A673 (cell line): ENCODE measurements around the gene CMYA5. TPM values are rescaled to one million over a fixed set of nuclear protein-coding genes. Genes with fewer than 3 reads are reported as not detected.
A peak's percentile ranks its signal among the peaks of the same experiment; 100 is the strongest.
"Not testable (repeated sequence)": the region's sequence is repeated elsewhere in the genome, so short reads cannot be mapped to it uniquely, and the experiment has no call there.

Experiments
- BruUV-seq: library from RNA; stranded (reverse); fragments of 400-500 nt; replicated peaks from 2 replicates; lab custom pipeline; 2021; lab: Mats Ljungman, UMichigan
- CTCF ChIA-PET: fragments of 300-600 bp; sonication (Branson Sonifier 250); formaldehyde crosslinking; loops from one replicate; lab custom pipeline; 2022; ENCODE audit warnings: antibody characterized with exemption; lab: Charles Lee
- POLR2A ChIA-PET: fragments of 300-600 bp; sonication (Branson Sonifier 250); formaldehyde crosslinking; loops from one replicate; lab custom pipeline; 2022; ENCODE audit warnings: antibody characterized with exemption; ENCODE audit not compliant: low non-redundant PET; lab: Charles Lee
- DNase-seq: peaks from one replicate; pipeline ENCODE4 v3.0.0-alpha.2; 2015; ENCODE audit warnings: low spot score
- H3K27ac ChIP-seq: fragments of 200-600 bp; sonication (generic); 2 replicates; pipeline ENCODE4 v1.5.1; 2016; ENCODE audit warnings: mixed run types, low read depth, mild to moderate bottlenecking, mixed read lengths, antibody characterized with exemption, low read length; ENCODE audit not compliant: poor library complexity, severe bottlenecking
- H3K27me3 ChIP-seq: fragments of 200-600 bp; sonication (generic); replicated peaks from 2 replicates; pipeline ENCODE4 v1.6.1; 2017; ENCODE audit warnings: mixed run types, low read depth, mild to moderate bottlenecking, mixed read lengths, antibody characterized with exemption, low read length; ENCODE audit not compliant: insufficient read depth, poor library complexity
- H3K36me3 ChIP-seq: fragments of 200-600 bp; sonication (generic); 2 replicates; pipeline ENCODE4 v1.6.1; 2016; ENCODE audit warnings: mixed run types, mild to moderate bottlenecking, mixed read lengths, antibody characterized with exemption, low read length; ENCODE audit not compliant: insufficient read depth, poor library complexity, severe bottlenecking
- H3K4me1 ChIP-seq: fragments of 200-600 bp; sonication (generic); 2 replicates; pipeline ENCODE4 v1.6.1; 2017; ENCODE audit warnings: mixed run types, mild to moderate bottlenecking, mixed read lengths, antibody characterized with exemption, low read length; ENCODE audit not compliant: insufficient read depth, poor library complexity, severe bottlenecking
- H3K4me3 ChIP-seq: fragments of 200-600 bp; sonication (generic); 2 replicates; pipeline ENCODE4 v1.5.1; 2016; ENCODE audit warnings: low read depth, mixed run types, mild to moderate bottlenecking, mixed read lengths, low read length; ENCODE audit not compliant: poor library complexity, severe bottlenecking
- H3K9me3 ChIP-seq: fragments of 200-600 bp; sonication (generic); 2 replicates; pipeline ENCODE4 v1.6.1; 2016; ENCODE audit warnings: mixed run types, low read depth, mild to moderate bottlenecking, mixed read lengths, antibody characterized with exemption, low read length; ENCODE audit not compliant: poor library complexity, severe bottlenecking
- EZH2 ChIP-seq: fragments of 200-600 bp; sonication (generic); IDR thresholded peaks from 2 replicates; pipeline ENCODE4 v1.6.1; 2017; ENCODE audit warnings: borderline replicate concordance, low read depth, mild to moderate bottlenecking, mixed read lengths, antibody characterized with exemption, low read length; ENCODE audit not compliant: poor library complexity, severe bottlenecking
- intact Hi-C: fragments of 100-400 bp; cut with micrococcal nuclease; formaldehyde crosslinking; loops from one replicate; pipeline ENCODE4 v1.10.0; 2022; ENCODE audit not compliant: unreplicated experiment
- total RNA-seq: library from RNA; stranded (reverse); gene quantifications from 2 replicates; pipeline ENCODE4 v1.2.3, GENCODE V29; 2021
- TF ChIP-seq, protein P1 (sequence below): fragments of 300-800, 200-600 bp; sonication (generic); conservative IDR thresholded peaks from 2 replicates; pipeline ENCODE4 v1.5.1; 2017; ENCODE audit warnings: low read depth, mild to moderate bottlenecking, antibody characterized with exemption, low read length, moderate library complexity, mixed read lengths

The CMYA5 gene
- total RNA-seq, 1 experiment from 2014 or later, result 0.41 TPM

- ChIA-PET CTCF (no interaction called here), POLR2A (interaction anchor here (0.6 kb wide), 1 partner anchor 683 kb away, joined by 3 read pairs; no protein-coding TSS in a partner anchor)
- Histone ChIP-seq H3K4me3 (no peak overlapping the region), H3K27me3 (no peaks in the 10 kb centered on the region), H3K36me3 (no peaks in the 10 kb centered on the region), H3K4me1 (peaks cover 15% of the 10 kb centered on the region), H3K27ac (no peak overlapping the region), H3K9me3 (no peaks in the 10 kb centered on the region)
- no peak for TF ChIP-seq EZH2
- TF ChIP-seq, protein P1, sequence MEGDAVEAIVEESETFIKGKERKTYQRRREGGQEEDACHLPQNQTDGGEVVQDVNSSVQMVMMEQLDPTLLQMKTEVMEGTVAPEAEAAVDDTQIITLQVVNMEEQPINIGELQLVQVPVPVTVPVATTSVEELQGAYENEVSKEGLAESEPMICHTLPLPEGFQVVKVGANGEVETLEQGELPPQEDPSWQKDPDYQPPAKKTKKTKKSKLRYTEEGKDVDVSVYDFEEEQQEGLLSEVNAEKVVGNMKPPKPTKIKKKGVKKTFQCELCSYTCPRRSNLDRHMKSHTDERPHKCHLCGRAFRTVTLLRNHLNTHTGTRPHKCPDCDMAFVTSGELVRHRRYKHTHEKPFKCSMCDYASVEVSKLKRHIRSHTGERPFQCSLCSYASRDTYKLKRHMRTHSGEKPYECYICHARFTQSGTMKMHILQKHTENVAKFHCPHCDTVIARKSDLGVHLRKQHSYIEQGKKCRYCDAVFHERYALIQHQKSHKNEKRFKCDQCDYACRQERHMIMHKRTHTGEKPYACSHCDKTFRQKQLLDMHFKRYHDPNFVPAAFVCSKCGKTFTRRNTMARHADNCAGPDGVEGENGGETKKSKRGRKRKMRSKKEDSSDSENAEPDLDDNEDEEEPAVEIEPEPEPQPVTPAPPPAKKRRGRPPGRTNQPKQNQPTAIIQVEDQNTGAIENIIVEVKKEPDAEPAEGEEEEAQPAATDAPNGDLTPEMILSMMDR, result no peak
- no TSS peak for BruUV-seq
- intact Hi-C loops, result loop anchor here (5.0 kb wide), 1 partner anchor 213 kb away; no protein-coding TSS in a partner anchor
- DNase-seq, result no peak
Observed at GRCh38 chr5:79774855-79775237, 85.2 kb downstream of the CMYA5 start.

GRCh38 chr5:79784741-79785140, 95.1 kb downstream of the CMYA5 start:
- POLR2A ChIA-PET, H3K27me3 ChIP-seq, DNase-seq, H3K36me3 ChIP-seq, H3K9me3 ChIP-seq, H3K4me1 ChIP-seq, intact Hi-C loops, CTCF ChIA-PET, H3K27ac ChIP-seq: not testable (repeated sequence)
- peak overlapping the region; percentile 34 for H3K4me3 ChIP-seq
- BruUV-seq, result TSS peak; percentile 85

- CTCF ChIA-PET, result no interaction called here
Observed at GRCh38 chr5:79785983-79786382, 96.3 kb downstream of the CMYA5 start.

More at GRCh38 chr5:79785983-79786382, 96.3 kb downstream of the CMYA5 start:
- Histone ChIP-seq H3K4me3 (no peak overlapping the region), H3K4me1 (no peaks in the 10 kb centered on the region), H3K27ac (no peak overlapping the region), H3K27me3 (no peaks in the 10 kb centered on the region), H3K9me3 (no peaks in the 10 kb centered on the region), H3K36me3 (no peaks in the 10 kb centered on the region)
- intact Hi-C loops, result no loop called here
- TF ChIP-seq, protein P1, result no peak
- no peak for TF ChIP-seq EZH2
- BruUV-seq, result no TSS peak
- POLR2A ChIA-PET, result no interaction called here
- no peak for DNase-seq
